HUES6 (cell line): ENCODE results near the gene SLC17A6.

Source experiments
- H3K27ac ChIP-seq: 2 replicates; pipeline ENCODE4 v1.7.0; 2013; ENCODE audit warnings: low read depth, mild to moderate bottlenecking, low read length, inconsistent platforms
- H3K27me3 ChIP-seq: 2 replicates; pipeline ENCODE4 v1.6.1; 2013; ENCODE audit warnings: low read length; ENCODE audit not compliant: control insufficient read depth, insufficient read depth
- H3K36me3 ChIP-seq: 2 replicates; pipeline ENCODE4 v1.6.1; 2013; ENCODE audit warnings: low read length; ENCODE audit not compliant: control insufficient read depth, insufficient read depth
- H3K4me1 ChIP-seq: 2 replicates; pipeline ENCODE4 v1.6.1; 2013; ENCODE audit warnings: low read length; ENCODE audit not compliant: control insufficient read depth, insufficient read depth
- H3K4me3 ChIP-seq: 2 replicates; pipeline ENCODE4 v1.5.1; 2013; ENCODE audit warnings: low read depth, low read length
- H3K9ac ChIP-seq: one replicate; pipeline ENCODE4 v1.6.1; 2013; ENCODE audit warnings: mild to moderate bottlenecking, low read length
- H3K9me3 ChIP-seq: 2 replicates; pipeline ENCODE4 v1.6.1; 2013; ENCODE audit warnings: low read depth, low read length; ENCODE audit not compliant: control insufficient read depth, insufficient read depth

SLC17A6 gene

DNA sequence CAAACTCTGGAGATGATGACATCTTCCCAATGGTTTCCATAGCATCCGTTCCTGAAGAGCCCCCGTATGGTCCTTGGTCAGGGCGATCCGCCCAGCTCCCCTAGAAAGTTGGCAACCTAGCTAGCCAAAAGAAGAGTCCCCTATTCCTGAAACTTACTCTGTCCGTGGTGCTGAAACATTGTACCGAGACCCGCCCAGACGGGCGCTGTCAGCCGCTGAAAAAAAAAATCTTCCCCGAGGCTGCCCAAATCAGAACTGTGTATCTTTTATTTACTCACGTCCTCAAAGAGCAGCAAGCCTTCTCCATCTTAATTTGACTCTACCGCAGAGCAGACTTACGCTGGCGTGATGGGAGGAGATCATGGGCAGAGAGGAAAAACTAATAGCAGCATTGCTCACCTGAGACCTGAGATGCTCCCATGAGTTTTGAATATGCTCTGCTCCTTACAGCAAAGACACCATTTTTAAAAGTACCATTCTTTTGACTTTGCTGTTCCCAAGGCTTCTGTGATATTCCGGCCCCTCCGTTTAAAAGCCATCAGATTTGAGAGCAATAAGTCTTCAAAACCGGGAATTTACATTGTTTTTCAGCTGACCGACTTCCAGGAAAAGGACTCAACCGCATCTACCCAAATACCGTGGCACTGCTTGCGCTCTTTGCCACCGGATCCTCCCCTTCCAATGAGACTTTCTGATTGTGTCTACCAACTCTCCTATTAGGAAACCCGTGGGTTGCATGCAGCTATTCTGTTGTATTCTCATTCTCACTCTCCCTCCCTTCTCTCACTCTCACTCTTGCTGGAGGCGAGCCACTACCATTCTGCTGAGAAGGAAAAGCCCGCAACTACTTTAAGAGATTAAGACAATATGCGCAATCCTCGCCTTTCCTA, at the start of gene SLC17A6:
TSS of gene SLC17A6 (plus strand) at position 786 of the 890 bp plus-strand sequence. CDS start 153 bp downstream, outside the sequence.
- Histone ChIP-seq H3K36me3 (no peaks in the 10 kb centered on the region), H3K27me3 (peaks cover 55% of the 10 kb centered on the region), H3K4me1 (peaks cover 37% of the 10 kb centered on the region), H3K9ac (no peak within 1 kb of the TSS), H3K27ac (no peak within 1 kb of the TSS), H3K4me3 (peak within 1 kb of the TSS; percentile 49), H3K9me3 (no peaks in the 10 kb centered on the region)

DNA sequence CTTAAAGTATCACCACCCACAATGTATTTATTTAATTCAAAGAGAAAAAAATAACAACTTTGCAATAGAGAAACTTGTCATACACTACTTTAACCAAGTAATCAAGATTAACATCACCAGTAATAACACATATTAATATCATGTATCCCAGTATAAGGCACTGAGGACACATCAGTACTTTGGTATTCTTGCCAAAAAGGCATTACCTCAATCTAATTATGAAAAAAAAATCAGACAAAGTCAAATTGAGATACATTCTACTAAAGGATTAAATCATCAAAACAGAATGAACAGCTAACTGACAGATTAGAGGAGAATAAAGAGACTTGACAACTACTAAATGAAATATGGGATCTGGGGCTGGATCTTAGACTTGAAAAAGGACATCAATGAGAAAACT, 35.8 kb upstream of the SLC17A6 start:
- Histone ChIP-seq H3K36me3 (no peaks in the 10 kb centered on the region), H3K4me3 (no peak overlapping the region), H3K27me3 (no peaks in the 10 kb centered on the region), H3K27ac (no peak overlapping the region), H3K9ac (no peak overlapping the region), H3K9me3 (no peaks in the 10 kb centered on the region), H3K4me1 (no peaks in the 10 kb centered on the region)

DNA sequence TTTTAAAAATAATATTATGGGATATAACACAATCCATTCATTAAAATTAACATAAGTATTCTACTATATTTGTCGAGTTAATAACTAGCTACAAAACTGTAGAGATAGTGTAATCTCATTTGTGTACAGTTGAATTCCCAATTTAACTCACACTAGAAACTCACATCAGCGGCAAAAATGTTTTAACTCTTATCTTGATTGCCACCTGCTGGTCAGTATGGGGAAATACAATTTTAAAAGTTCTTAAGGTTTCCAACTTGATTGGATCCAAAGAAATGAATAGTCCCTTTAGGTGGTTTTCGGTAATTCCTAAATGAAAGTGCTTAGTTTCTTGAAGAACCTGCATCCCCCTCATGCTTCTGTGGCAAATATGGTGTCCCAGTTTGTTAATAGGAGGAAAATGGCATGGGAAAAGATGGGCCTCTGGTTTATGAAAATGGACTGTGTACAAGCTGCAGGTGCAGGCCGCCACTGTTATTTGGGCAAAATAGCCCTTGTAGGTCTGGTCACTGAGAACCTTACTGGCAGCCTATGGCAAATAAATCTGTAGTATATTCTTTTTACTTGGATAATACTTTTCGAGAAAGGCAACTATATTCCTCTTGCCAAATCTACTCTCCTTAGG, 33.7 kb upstream of the SLC17A6 start:
- H3K9ac ChIP-seq = no peak overlapping the region
- no peak overlapping the region for H3K4me3 ChIP-seq
- no peak overlapping the region for H3K27ac ChIP-seq
- H3K9me3 ChIP-seq = no peaks in the 10 kb centered on the region
- no peaks in the 10 kb centered on the region for H3K4me1 ChIP-seq
- H3K27me3 ChIP-seq = no peaks in the 10 kb centered on the region
- no peaks in the 10 kb centered on the region for H3K36me3 ChIP-seq

DNA sequence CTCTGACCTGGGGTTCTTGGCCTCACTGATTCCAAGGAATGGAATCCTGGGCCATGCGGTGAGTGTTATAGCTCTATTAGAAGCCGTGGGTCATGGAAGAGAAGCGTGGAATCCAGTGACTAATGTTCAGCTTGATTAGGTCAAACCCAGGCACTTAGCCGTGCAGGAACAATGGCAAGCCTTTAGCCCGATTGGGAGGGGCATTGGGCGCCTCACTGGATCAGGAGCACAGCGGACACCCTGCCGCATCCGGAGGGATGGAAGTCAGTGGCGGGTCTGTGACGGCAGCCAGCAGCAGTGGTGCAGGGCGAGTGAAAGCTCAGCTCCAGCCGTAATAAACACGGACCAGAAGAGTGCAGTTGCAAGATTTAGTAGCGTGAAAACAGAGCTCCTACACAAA, 20.5 kb upstream of the SLC17A6 start:
- no peak overlapping the region for H3K27ac ChIP-seq
- no peaks in the 10 kb centered on the region for H3K27me3 ChIP-seq
- H3K4me3 ChIP-seq = no peak overlapping the region
- no peak overlapping the region for H3K9ac ChIP-seq
- no peaks in the 10 kb centered on the region for H3K4me1 ChIP-seq
- no peaks in the 10 kb centered on the region for H3K36me3 ChIP-seq
- H3K9me3 ChIP-seq = no peaks in the 10 kb centered on the region

DNA sequence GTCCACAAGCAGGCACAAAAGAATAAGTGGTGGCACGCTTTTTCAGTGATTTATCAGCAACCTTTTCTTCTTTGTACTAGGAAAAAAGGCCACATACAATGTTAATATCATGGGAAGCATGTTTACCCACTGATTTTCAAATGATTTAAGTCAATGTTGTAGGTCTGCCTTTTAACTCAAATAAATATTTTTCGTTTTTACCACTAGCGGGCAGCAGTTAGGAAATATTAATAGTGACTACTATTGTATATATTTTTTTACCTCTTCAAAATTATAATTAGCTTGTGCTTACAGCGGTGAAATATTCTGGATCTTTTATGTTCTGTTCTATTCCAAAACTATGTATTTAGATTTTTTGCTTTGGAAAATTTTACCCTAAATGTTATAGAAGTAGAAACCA, 6.4 kb upstream of the SLC17A6 start:
- no peaks in the 10 kb centered on the region for H3K27me3 ChIP-seq
- H3K9ac ChIP-seq = no peak overlapping the region
- H3K36me3 ChIP-seq = no peaks in the 10 kb centered on the region
- H3K27ac ChIP-seq = no peak overlapping the region
- H3K4me3 ChIP-seq = no peak overlapping the region
- H3K9me3 ChIP-seq = no peaks in the 10 kb centered on the region
- H3K4me1 ChIP-seq = peaks cover 6% of the 10 kb centered on the region; the same call in 1 of the 2 replicates

GRCh38 chr11:22336587-22336986, 1.6 kb upstream of the SLC17A6 start:
- no peak overlapping the region for H3K27ac ChIP-seq

GRCh38 chr11:22339611-22340010, 1.4 kb downstream of the SLC17A6 start:
- Histone ChIP-seq H3K36me3 (no peaks in the 10 kb centered on the region), H3K27me3 (peaks cover 73% of the 10 kb centered on the region), H3K27ac (no peak overlapping the region), H3K4me3 (no peak overlapping the region), H3K9ac (no peak overlapping the region), H3K4me1 (peaks cover 37% of the 10 kb centered on the region), H3K9me3 (no peaks in the 10 kb centered on the region)

More at GRCh38 chr11:22336587-22336986, 1.6 kb upstream of the SLC17A6 start:
- Histone ChIP-seq H3K27me3 (peaks cover 43% of the 10 kb centered on the region), H3K9me3 (no peaks in the 10 kb centered on the region), H3K36me3 (no peaks in the 10 kb centered on the region), H3K4me1 (peaks cover 33% of the 10 kb centered on the region), H3K4me3 (no peak overlapping the region), H3K9ac (no peak overlapping the region)

DNA sequence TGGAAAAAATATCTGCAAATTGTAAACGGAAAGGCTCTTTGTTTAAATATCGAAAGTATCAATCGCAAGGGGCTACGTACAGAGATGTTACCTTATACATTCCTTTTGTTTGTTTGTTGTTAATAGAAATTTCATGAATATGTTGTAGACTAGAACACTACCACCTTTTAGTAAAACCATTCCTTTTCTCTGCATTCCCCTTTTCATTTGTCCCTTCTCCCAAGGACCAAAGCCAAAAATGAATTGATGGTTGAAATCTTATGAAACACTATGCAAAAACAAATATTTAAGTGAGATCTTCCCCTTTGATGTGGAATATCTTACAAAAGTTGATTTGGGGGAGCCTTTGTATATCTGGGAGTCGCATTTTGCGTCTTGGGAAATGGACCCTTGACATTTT, 2.1 kb downstream of the SLC17A6 start:
- H3K4me1 ChIP-seq = peaks cover 33% of the 10 kb centered on the region
- H3K9me3 ChIP-seq = no peaks in the 10 kb centered on the region
- H3K9ac ChIP-seq = no peak overlapping the region
- no peaks in the 10 kb centered on the region for H3K36me3 ChIP-seq
- H3K27me3 ChIP-seq = peaks cover 78% of the 10 kb centered on the region
- peak overlapping the region; percentile 64 for H3K4me3 ChIP-seq
- H3K27ac ChIP-seq = no peak overlapping the region

DNA sequence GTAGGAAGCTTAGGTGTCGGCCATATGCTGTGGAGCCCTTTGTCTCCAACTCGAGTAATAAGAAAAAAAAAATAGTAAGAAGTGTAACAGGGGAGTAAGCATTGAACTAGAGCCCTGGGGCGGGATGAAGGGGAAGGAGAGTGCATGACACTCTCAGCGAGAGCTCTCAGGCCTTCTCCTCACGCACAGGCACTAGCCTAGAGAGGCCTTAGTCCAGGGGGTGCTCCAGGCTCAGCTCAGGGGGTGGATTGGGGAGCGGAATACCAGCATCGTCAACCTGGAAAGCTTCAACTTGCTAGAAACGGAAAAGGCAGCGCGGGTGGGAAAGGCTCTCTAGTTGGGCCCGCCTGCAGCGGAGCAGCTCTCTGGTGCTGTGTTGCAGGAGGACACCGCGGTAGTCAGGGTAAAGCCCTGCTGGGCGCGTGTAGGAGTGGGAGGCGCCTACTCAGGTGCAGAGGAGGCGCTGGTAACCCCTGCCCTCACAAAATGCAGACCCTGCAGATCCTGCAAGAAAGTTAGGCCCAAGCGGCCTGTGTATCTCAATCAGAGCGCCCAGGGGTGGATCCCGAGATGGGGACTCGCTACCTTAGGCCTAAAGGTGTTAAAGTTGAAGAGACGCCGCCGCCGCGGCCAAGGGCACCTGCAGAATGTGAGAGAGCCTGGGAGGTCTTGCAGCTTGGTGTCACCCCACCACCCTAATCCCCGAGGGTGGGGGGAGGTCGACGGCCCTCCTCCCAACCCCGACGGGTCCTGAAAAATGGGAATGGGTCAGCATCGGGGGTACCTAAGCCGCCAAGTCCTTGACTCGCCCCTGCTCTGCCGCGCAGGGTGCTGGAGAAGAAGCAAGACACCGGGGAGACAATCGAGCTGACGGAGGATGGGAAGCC, 2.8 kb downstream of the SLC17A6 start:
- peaks cover 34% of the 10 kb centered on the region for H3K4me1 ChIP-seq
- H3K36me3 ChIP-seq = no peaks in the 10 kb centered on the region
- peaks cover 81% of the 10 kb centered on the region for H3K27me3 ChIP-seq
- H3K4me3 ChIP-seq = peak overlapping the region; percentile 64
- no peaks in the 10 kb centered on the region for H3K9me3 ChIP-seq
- H3K27ac ChIP-seq = no peak overlapping the region
- no peak overlapping the region for H3K9ac ChIP-seq

GRCh38 chr11:22341588-22341931, 3.4 kb downstream of the SLC17A6 start:
- no peak overlapping the region for H3K27ac ChIP-seq
- peaks cover 39% of the 10 kb centered on the region for H3K4me1 ChIP-seq
- peaks cover 84% of the 10 kb centered on the region for H3K27me3 ChIP-seq
- peak overlapping the region; percentile 64; the same call in 1 of the 2 replicates for H3K4me3 ChIP-seq
- no peaks in the 10 kb centered on the region for H3K36me3 ChIP-seq
- H3K9ac ChIP-seq = no peak overlapping the region
- H3K9me3 ChIP-seq = no peaks in the 10 kb centered on the region
